Smooth muscle cell (in vitro differentiated cells): ENCODE measurements around the gene PRCD. TPM values are rescaled to one million over a fixed set of nuclear protein-coding genes. Genes with fewer than 3 reads are reported as not detected.
"Not testable (repeated sequence)": the region's sequence is repeated elsewhere in the genome, so short reads cannot be mapped to it uniquely, and the experiment has no call there.

Source experiments
- DNase-seq: peaks from one replicate; lab custom pipeline; 2025; ENCODE audit not compliant: unreplicated experiment; lab: John Stamatoyannopoulos, UW
- H2AFZ ChIP-seq: fragments of 200-600 bp; sonication (generic); 2 replicates; pipeline ENCODE4 v1.6.0; 2016; ENCODE audit warnings: antibody characterized with exemption, low read depth, mild to moderate bottlenecking
- H3F3A ChIP-seq: fragments of 200-600 bp; sonication (generic); 2 replicates; pipeline ENCODE4 v1.6.0; 2017; ENCODE audit warnings: antibody characterized with exemption, low read depth
- H3K27ac ChIP-seq: fragments of 200-600 bp; sonication (generic); 2 replicates; pipeline ENCODE4 v1.5.1; 2016; ENCODE audit warnings: low read depth, mild to moderate bottlenecking
- H3K27me3 ChIP-seq: fragments of 200-600 bp; sonication (generic); 2 replicates; pipeline ENCODE4 v1.6.1; 2016; ENCODE audit warnings: low read depth, mild to moderate bottlenecking
- H3K36me3 ChIP-seq: fragments of 200-600 bp; sonication (generic); 2 replicates; pipeline ENCODE4 v1.5.1; 2016; ENCODE audit warnings: low read depth
- H3K4me1 ChIP-seq: fragments of 200-600 bp; sonication (generic); 2 replicates; pipeline ENCODE4 v1.5.1; 2016; ENCODE audit warnings: low read depth
- H3K4me2 ChIP-seq: fragments of 200-600 bp; sonication (generic); 2 replicates; pipeline ENCODE4 v1.6.0; 2016; ENCODE audit warnings: mild to moderate bottlenecking
- H3K4me3 ChIP-seq: fragments of 200-600 bp; sonication (generic); 2 replicates; pipeline ENCODE4 v1.5.1; 2016; ENCODE audit warnings: mild to moderate bottlenecking
- H3K79me2 ChIP-seq: fragments of 200-600 bp; sonication (generic); 2 replicates; pipeline ENCODE4 v1.6.0; 2016; ENCODE audit warnings: low read depth, mild to moderate bottlenecking
- H3K9ac ChIP-seq: fragments of 200-600 bp; sonication (generic); 2 replicates; pipeline ENCODE4 v1.6.0; 2016; ENCODE audit warnings: low read depth
- H3K9me3 ChIP-seq: fragments of 200-600 bp; sonication (generic); replicated peaks from 2 replicates; pipeline ENCODE4 v1.5.1; 2016; ENCODE audit warnings: low read depth
- H4K20me1 ChIP-seq: fragments of 200-600 bp; sonication (generic); 2 replicates; pipeline ENCODE4 v1.6.0; 2016; ENCODE audit warnings: low read depth
- WGBS: methylation state at CpG from one replicate; pipeline ENCODE4 v1.1.7; 2016; ENCODE audit warnings: low lambda C conversion rate; 5-methylcytosine and 5-hydroxymethylcytosine counted together
- polyA plus RNA-seq: library from polyadenylated mRNA; unstranded; fragments of >200 nt; fragmentation: Nextera tagmentation; extraction: Ambion mirVana; gene quantifications from 2 replicates; pipeline ENCODE4 v1.2.1, GENCODE V29; 2016
- total RNA-seq: library from RNA; depleted of rRNA; stranded (reverse); fragments of >200 nt; gene quantifications from 2 replicates; pipeline ENCODE4 v1.2.3, GENCODE V29; 2014
- TF ChIP-seq, protein P1 (sequence below): fragments of 200-600 bp; sonication (generic); IDR thresholded peaks from 2 replicates; pipeline ENCODE4 v1.5.1; 2017; ENCODE audit warnings: borderline replicate concordance, mild to moderate bottlenecking, antibody characterized with exemption; ENCODE audit not compliant: insufficient read depth, poor library complexity, severe bottlenecking

Gene PRCD
- total and polyA plus RNA-seq, 2 experiments from 2014 or later, result 0.31 to 5.8 TPM

- H3K4me2 ChIP-seq, result peak overlapping the region; percentile 24
- H3K4me3 ChIP-seq, result no peak overlapping the region
- 75% methylated on average over 5 of the region's 5 CpGs for WGBS
- TF ChIP-seq, protein P1, sequence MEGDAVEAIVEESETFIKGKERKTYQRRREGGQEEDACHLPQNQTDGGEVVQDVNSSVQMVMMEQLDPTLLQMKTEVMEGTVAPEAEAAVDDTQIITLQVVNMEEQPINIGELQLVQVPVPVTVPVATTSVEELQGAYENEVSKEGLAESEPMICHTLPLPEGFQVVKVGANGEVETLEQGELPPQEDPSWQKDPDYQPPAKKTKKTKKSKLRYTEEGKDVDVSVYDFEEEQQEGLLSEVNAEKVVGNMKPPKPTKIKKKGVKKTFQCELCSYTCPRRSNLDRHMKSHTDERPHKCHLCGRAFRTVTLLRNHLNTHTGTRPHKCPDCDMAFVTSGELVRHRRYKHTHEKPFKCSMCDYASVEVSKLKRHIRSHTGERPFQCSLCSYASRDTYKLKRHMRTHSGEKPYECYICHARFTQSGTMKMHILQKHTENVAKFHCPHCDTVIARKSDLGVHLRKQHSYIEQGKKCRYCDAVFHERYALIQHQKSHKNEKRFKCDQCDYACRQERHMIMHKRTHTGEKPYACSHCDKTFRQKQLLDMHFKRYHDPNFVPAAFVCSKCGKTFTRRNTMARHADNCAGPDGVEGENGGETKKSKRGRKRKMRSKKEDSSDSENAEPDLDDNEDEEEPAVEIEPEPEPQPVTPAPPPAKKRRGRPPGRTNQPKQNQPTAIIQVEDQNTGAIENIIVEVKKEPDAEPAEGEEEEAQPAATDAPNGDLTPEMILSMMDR, result no peak
- peaks cover 37% of the 10 kb centered on the region for H3K79me2 ChIP-seq
- no peaks in the 10 kb centered on the region for H3K9me3 ChIP-seq
- H3K9ac ChIP-seq, result no peak overlapping the region
- H2AFZ ChIP-seq, result no peak overlapping the region
- no peaks in the 10 kb centered on the region for H3K36me3 ChIP-seq
- DNase-seq, result no peak
- peaks cover 84% of the 10 kb centered on the region for H4K20me1 ChIP-seq
- no peak overlapping the region for H3K27ac ChIP-seq
- no peaks in the 10 kb centered on the region for H3K27me3 ChIP-seq
- H3K4me1 ChIP-seq, result peaks cover 8% of the 10 kb centered on the region
- peaks cover 17% of the 10 kb centered on the region for H3F3A ChIP-seq
Measured at GRCh38 chr17:76561799-76562268, 22.0 kb downstream of the PRCD start.

DNA sequence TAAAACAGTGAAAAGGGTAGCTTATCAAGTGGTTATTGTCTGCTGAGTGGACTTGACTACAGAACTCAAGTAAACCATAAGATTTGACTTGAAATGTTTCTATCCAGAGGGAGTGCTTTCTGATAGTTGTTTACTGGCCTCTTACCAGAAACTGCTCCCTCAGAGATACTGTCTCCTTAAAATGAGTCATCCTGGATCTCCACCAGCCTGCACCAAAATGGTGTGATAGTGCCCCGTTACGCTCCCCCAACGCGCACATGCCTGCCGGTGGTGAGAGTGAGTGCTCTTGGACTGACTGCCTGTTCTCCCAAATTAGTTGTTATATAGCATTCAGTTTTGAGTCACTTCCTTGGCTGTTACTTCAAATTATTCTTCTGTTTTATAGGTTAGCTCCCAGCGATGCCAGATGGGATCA is 22.9 kb downstream of the PRCD start:
- Histone ChIP-seq H3K27me3 (no peaks in the 10 kb centered on the region), H3K9me3 (no peaks in the 10 kb centered on the region), H3K27ac (peak overlapping the region; percentile 36), H4K20me1 (peaks cover 93% of the 10 kb centered on the region), H3K4me1 (peaks cover 8% of the 10 kb centered on the region), H3K79me2 (peaks cover 36% of the 10 kb centered on the region), H3F3A (peaks cover 17% of the 10 kb centered on the region), H2AFZ (no peak overlapping the region), H3K4me2 (peak overlapping the region; percentile 23), H3K36me3 (no peaks in the 10 kb centered on the region), H3K9ac (no peak overlapping the region), H3K4me3 (no peak overlapping the region)
- no peak for DNase-seq
- TF ChIP-seq, protein P1, result no peak
- 18% methylated on average over 6 of the region's 6 CpGs for WGBS

GRCh38 chr17:76563359-76563758 is 23.5 kb downstream of the PRCD start:
- Histone ChIP-seq H3K79me2 (peaks cover 29% of the 10 kb centered on the region), H3F3A (peaks cover 17% of the 10 kb centered on the region), H4K20me1 (peaks cover 96% of the 10 kb centered on the region), H3K27ac (peak overlapping the region; percentile 36)
- not testable (repeated sequence) for DNase-seq, H3K9ac ChIP-seq, H3K9me3 ChIP-seq, H2AFZ ChIP-seq, H3K4me1 ChIP-seq, H3K4me3 ChIP-seq, H3K36me3 ChIP-seq, H3K27me3 ChIP-seq, H3K4me2 ChIP-seq
- WGBS, result 73% methylated on average over 2 of the region's 2 CpGs

- DNase-seq, result peak; percentile 22
- Histone ChIP-seq H3F3A (peaks cover 14% of the 10 kb centered on the region), H3K79me2 (peaks cover 11% of the 10 kb centered on the region), H3K4me2 (peak overlapping the region; percentile 57), H3K9ac (peak overlapping the region; percentile 35), H3K27ac (peak overlapping the region; percentile 79), H4K20me1 (peaks cover 89% of the 10 kb centered on the region)
- 12% methylated on average over 8 of the region's 8 CpGs for WGBS
- H3K4me3 ChIP-seq, H3K4me1 ChIP-seq, H2AFZ ChIP-seq, H3K36me3 ChIP-seq, H3K27me3 ChIP-seq, H3K9me3 ChIP-seq: not testable (repeated sequence)
Measured at GRCh38 chr17:76564991-76565727, 25.3 kb downstream of the PRCD start.
